Measurements from ENCODE around the gene RGPD8. TPM values are rescaled to one million over a fixed set of nuclear protein-coding genes. Genes with fewer than 3 reads are reported as not detected.
"Not testable (repeated sequence)": the region's sequence is repeated elsewhere in the genome, so short reads cannot be mapped to it uniquely, and the experiment has no call there.

Gene RGPD8
- 9.5 and 13.4 TPM in 2 replicates for total RNA-seq
- polyA plus RNA-seq = 2.6 and 3.3 TPM in 2 replicates
- 1.2 and 1.6 TPM in 2 replicates for polyA plus RNA-seq (2012)
- not detected in 2 replicates for polyA minus RNA-seq (ENCODE audit: low replicate concordance)

- peak within 1 kb of the TSS; percentile 16 for H3K9ac ChIP-seq (ENCODE audit: insufficient read depth, low read length)
These were observed at the start of gene RGPD8 for GRCh38 chr2:112433480-112433879. Gene RGPD8 (minus strand): TSS chr2:112433645. CDS start chr2:112433453, 192 bp downstream.

GRCh38 chr2:112483042-112483473, 49.6 kb upstream of the RGPD8 start:
- Histone ChIP-seq H3K9ac (ENCODE audit: insufficient read depth, low read length) (peak overlapping the region; percentile 76), H3K27ac (ENCODE audit: insufficient read depth, low read length) (peak overlapping the region; percentile 77), H3K9me3 (ENCODE audit: control insufficient read depth, insufficient read depth, low read depth, low read length) (no peaks in the 10 kb centered on the region), H3K36me3 (ENCODE audit: control insufficient read depth, insufficient read depth, low read length) (no peaks in the 10 kb centered on the region), H3K4me1 (ENCODE audit: control insufficient read depth, extremely low read depth, insufficient read depth, low read length) (peaks cover 3% of the 10 kb centered on the region), H3K27me3 (ENCODE audit: control insufficient read depth, insufficient read depth, low read length) (no peaks in the 10 kb centered on the region), H2AFZ (ENCODE audit: low read length) (peak overlapping the region; percentile 73), H4K20me1 (ENCODE audit: control insufficient read depth, extremely low read depth, insufficient read depth, low read length) (no peaks in the 10 kb centered on the region), H3K4me2 (ENCODE audit: extremely low read depth, insufficient read depth, low read length) (peak overlapping the region; percentile 97), H3K79me2 (ENCODE audit: control insufficient read depth, insufficient read depth, low read length) (peaks cover 48% of the 10 kb centered on the region), H3K4me3 (replicated peaks in 1 of 4; ENCODE audit: control extremely low read depth in 1 of 4, insufficient read depth in 1 of 4, low read depth in 3 of 4, low read length in 4 of 4) (peak overlapping the region; percentile 82 to 91 (median 90))
- no peak for TF ChIP-seq EZH2 (IDR thresholded peaks at IDR 0.05; ENCODE audit: low read length, missing control alignments)
- TF ChIP-seq CTCF (conservative IDR thresholded peaks at IDR 0.05 in 1 of 2, IDR thresholded peaks at IDR 0.05 in 1 of 2; ENCODE audit: low read depth in 1 of 2, low read length in 2 of 2) = no peak
- peak; percentile 60 to 75 for DNase-seq (ENCODE audit: low read depth in 2 of 2)

More at GRCh38 chr2:112433480-112433879, at the start of gene RGPD8:
- not testable (repeated sequence) for H3K4me1 ChIP-seq (ENCODE audit: control insufficient read depth, extremely low read depth, insufficient read depth, low read length); H3K9me3 ChIP-seq (ENCODE audit: control insufficient read depth, insufficient read depth, low read depth, low read length); H4K20me1 ChIP-seq (ENCODE audit: control insufficient read depth, extremely low read depth, insufficient read depth, low read length); H2AFZ ChIP-seq (ENCODE audit: low read length); H3K27ac ChIP-seq (ENCODE audit: insufficient read depth, low read length); H3K27me3 ChIP-seq (ENCODE audit: control insufficient read depth, insufficient read depth, low read length); H3K36me3 ChIP-seq (ENCODE audit: control insufficient read depth, insufficient read depth, low read length); H3K79me2 ChIP-seq (ENCODE audit: control insufficient read depth, insufficient read depth, low read length)
- peak; percentile 72 to 84 for DNase-seq (ENCODE audit: low read depth in 2 of 2)
- peak; percentile 43 for TF ChIP-seq CTCF (conservative IDR thresholded peaks at IDR 0.05 in 1 of 2, IDR thresholded peaks at IDR 0.05 in 1 of 2; ENCODE audit: low read depth in 1 of 2, low read length in 2 of 2)
- H3K4me3 ChIP-seq (replicated peaks in 1 of 4; ENCODE audit: control extremely low read depth in 1 of 4, insufficient read depth in 1 of 4, low read depth in 3 of 4, low read length in 4 of 4) = peak within 1 kb of the TSS in 3 of 4 experiments; percentile 29 to 50 (median 29)
- peak within 1 kb of the TSS; percentile 44 for H3K4me2 ChIP-seq (ENCODE audit: extremely low read depth, insufficient read depth, low read length)

- Histone ChIP-seq H3K36me3 (ENCODE audit: control insufficient read depth, insufficient read depth, low read length) (no peaks in the 10 kb centered on the region), H3K9me3 (ENCODE audit: control insufficient read depth, insufficient read depth, low read depth, low read length) (no peaks in the 10 kb centered on the region), H3K4me3 (replicated peaks in 1 of 4; ENCODE audit: control extremely low read depth in 1 of 4, insufficient read depth in 1 of 4, low read depth in 3 of 4, low read length in 4 of 4) (peak overlapping the region; percentile 82 to 91 (median 90)), H3K4me2 (ENCODE audit: extremely low read depth, insufficient read depth, low read length) (peak overlapping the region; percentile 97), H3K79me2 (ENCODE audit: control insufficient read depth, insufficient read depth, low read length) (peaks cover 43% of the 10 kb centered on the region), H3K27me3 (ENCODE audit: control insufficient read depth, insufficient read depth, low read length) (no peaks in the 10 kb centered on the region), H3K9ac (ENCODE audit: insufficient read depth, low read length) (peak overlapping the region; percentile 76), H4K20me1 (ENCODE audit: control insufficient read depth, extremely low read depth, insufficient read depth, low read length) (no peaks in the 10 kb centered on the region), H3K4me1 (ENCODE audit: control insufficient read depth, extremely low read depth, insufficient read depth, low read length) (peaks cover 3% of the 10 kb centered on the region), H3K27ac (ENCODE audit: insufficient read depth, low read length) (peak overlapping the region; percentile 77), H2AFZ (ENCODE audit: low read length) (peak overlapping the region; percentile 77)
- TF ChIP-seq EZH2 (IDR thresholded peaks at IDR 0.05; ENCODE audit: low read length, missing control alignments) = no peak
- TF ChIP-seq CTCF (conservative IDR thresholded peaks at IDR 0.05 in 1 of 2, IDR thresholded peaks at IDR 0.05 in 1 of 2; ENCODE audit: low read depth in 1 of 2, low read length in 2 of 2) = no peak
- peak; percentile 47 to 62 for DNase-seq (ENCODE audit: low read depth in 2 of 2)
These were observed 49.0 kb upstream of the RGPD8 start for GRCh38 chr2:112482309-112483041.
